PC-9 (cell line): ENCODE measurements around the gene RNASEH2B. TPM values are rescaled to one million over a fixed set of nuclear protein-coding genes. Genes with fewer than 3 reads are reported as not detected.

Experiments
- BruUV-seq: library from RNA; stranded (reverse); fragments of 400-500 nt; replicated peaks from 2 replicates; lab custom pipeline; 2021; lab: Mats Ljungman, UMichigan
- CTCF ChIA-PET: fragments of 300-600 bp; sonication (Branson Sonifier 250); formaldehyde crosslinking; loops from one replicate; lab custom pipeline; 2022; ENCODE audit warnings: antibody characterized with exemption; lab: Charles Lee
- POLR2A ChIA-PET: fragments of 300-600 bp; sonication (Branson Sonifier 250); formaldehyde crosslinking; loops from one replicate; lab custom pipeline; 2022; ENCODE audit warnings: antibody characterized with exemption; ENCODE audit not compliant: unreplicated experiment; lab: Charles Lee
- DNase-seq, 2 experiments: peaks; one replicate each; pipeline versions ENCODE4 v3.0.0 to v3.0.0-alpha.2; 2015 to 2022; ENCODE audit warnings: mixed read lengths in 1 of 2
- H2AFZ ChIP-seq: fragments of 200-600 bp; sonication (generic); 2 replicates; pipeline ENCODE4 v1.8.1; 2017; ENCODE audit warnings: antibody characterized with exemption
- H3F3A ChIP-seq: fragments of 200-600 bp; sonication (generic); 2 replicates; pipeline ENCODE4 v1.8.1; 2017; ENCODE audit warnings: antibody characterized with exemption, mild to moderate bottlenecking, low read depth; ENCODE audit not compliant: insufficient read depth
- H3K27ac ChIP-seq: fragments of 200-600 bp; sonication (generic); 2 replicates; pipeline ENCODE4 v1.6.1; 2016; ENCODE audit warnings: mixed run types
- H3K27me3 ChIP-seq: fragments of 200-600 bp; sonication (generic); 2 replicates; pipeline ENCODE4 v1.6.1; 2016; ENCODE audit warnings: low read depth, mixed run types; ENCODE audit not compliant: insufficient read depth
- H3K36me3 ChIP-seq: fragments of 200-600 bp; sonication (generic); 2 replicates; pipeline ENCODE4 v1.6.1; 2016; ENCODE audit warnings: low read depth, mixed run types
- H3K4me1 ChIP-seq: fragments of 200-600 bp; sonication (generic); replicated peaks from 2 replicates; pipeline ENCODE4 v1.6.1; 2016; ENCODE audit warnings: mixed run types; ENCODE audit not compliant: insufficient read depth
- H3K4me2 ChIP-seq: fragments of 200-600 bp; sonication (generic); 2 replicates; pipeline ENCODE4 v1.6.1; 2017; ENCODE audit warnings: mixed run types
- H3K4me3 ChIP-seq: fragments of 200-600 bp; sonication (generic); 2 replicates; pipeline ENCODE4 v1.6.1; 2016; ENCODE audit warnings: mixed run types
- H3K79me2 ChIP-seq: fragments of 200-600 bp; sonication (generic); 2 replicates; pipeline ENCODE4 v1.6.1; 2017; ENCODE audit warnings: low read depth, mixed run types
- H3K9me2 ChIP-seq: fragments of 200-600 bp; sonication (generic); 2 replicates; pipeline ENCODE4 v1.8.1; 2017; ENCODE audit warnings: mild to moderate bottlenecking; ENCODE audit not compliant: insufficient read depth
- H3K9me3 ChIP-seq: fragments of 200-600 bp; sonication (generic); 2 replicates; pipeline ENCODE4 v1.8.1; 2016; ENCODE audit warnings: low read depth; ENCODE audit not compliant: insufficient read depth
- H4K20me1 ChIP-seq: fragments of 200-600 bp; sonication (generic); 2 replicates; pipeline ENCODE4 v1.8.1; 2017; ENCODE audit not compliant: insufficient read depth
- EZH2 ChIP-seq: fragments of 200-600 bp; sonication (generic); IDR thresholded peaks from 2 replicates; pipeline ENCODE4 v1.8.0; 2017; ENCODE audit warnings: antibody characterized with exemption, low read depth
- intact Hi-C: fragments of 100-400 bp; cut with micrococcal nuclease; formaldehyde crosslinking; loops from one replicate; pipeline ENCODE4 v1.10.0; 2022; ENCODE audit not compliant: unreplicated experiment
- total RNA-seq: library from RNA; stranded (reverse); gene quantifications from 2 replicates; pipeline ENCODE4 v1.2.3, GENCODE V29; 2021
- TF ChIP-seq, protein P1 (sequence below): fragments of 200-600 bp; sonication (generic); conservative IDR thresholded peaks from 2 replicates; pipeline ENCODE4 v1.6.1; 2017; ENCODE audit warnings: mixed run types, antibody characterized with exemption, mild to moderate bottlenecking, moderate library complexity

The RNASEH2B gene
- total RNA-seq, 1 experiment from 2014 or later, result 45.8 TPM

GRCh38 chr13:50918567-50918966 lies 9.0 kb downstream of the RNASEH2B start:
- ChIA-PET POLR2A (no interaction called here), CTCF (no interaction called here)
- Histone ChIP-seq H3K4me2 (no peak overlapping the region), H3K27me3 (no peaks in the 10 kb centered on the region), H4K20me1 (no peaks in the 10 kb centered on the region), H2AFZ (no peak overlapping the region), H3K79me2 (peaks cover 66% of the 10 kb centered on the region), H3K4me3 (no peak overlapping the region), H3K27ac (no peak overlapping the region), H3K4me1 (no peaks in the 10 kb centered on the region), H3K9me2 (no peaks in the 10 kb centered on the region), H3F3A (no peaks in the 10 kb centered on the region), H3K36me3 (peaks cover 25% of the 10 kb centered on the region), H3K9me3 (peaks cover 27% of the 10 kb centered on the region)
- no TSS peak for BruUV-seq
- TF ChIP-seq, protein P1, sequence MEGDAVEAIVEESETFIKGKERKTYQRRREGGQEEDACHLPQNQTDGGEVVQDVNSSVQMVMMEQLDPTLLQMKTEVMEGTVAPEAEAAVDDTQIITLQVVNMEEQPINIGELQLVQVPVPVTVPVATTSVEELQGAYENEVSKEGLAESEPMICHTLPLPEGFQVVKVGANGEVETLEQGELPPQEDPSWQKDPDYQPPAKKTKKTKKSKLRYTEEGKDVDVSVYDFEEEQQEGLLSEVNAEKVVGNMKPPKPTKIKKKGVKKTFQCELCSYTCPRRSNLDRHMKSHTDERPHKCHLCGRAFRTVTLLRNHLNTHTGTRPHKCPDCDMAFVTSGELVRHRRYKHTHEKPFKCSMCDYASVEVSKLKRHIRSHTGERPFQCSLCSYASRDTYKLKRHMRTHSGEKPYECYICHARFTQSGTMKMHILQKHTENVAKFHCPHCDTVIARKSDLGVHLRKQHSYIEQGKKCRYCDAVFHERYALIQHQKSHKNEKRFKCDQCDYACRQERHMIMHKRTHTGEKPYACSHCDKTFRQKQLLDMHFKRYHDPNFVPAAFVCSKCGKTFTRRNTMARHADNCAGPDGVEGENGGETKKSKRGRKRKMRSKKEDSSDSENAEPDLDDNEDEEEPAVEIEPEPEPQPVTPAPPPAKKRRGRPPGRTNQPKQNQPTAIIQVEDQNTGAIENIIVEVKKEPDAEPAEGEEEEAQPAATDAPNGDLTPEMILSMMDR, result no peak
- no peak for TF ChIP-seq EZH2
- intact Hi-C loops, result loop anchor here (10.0 kb wide), 2 partner anchors 384 to 1624 kb away; no protein-coding TSS in a partner anchor
- no peak for DNase-seq

DNA sequence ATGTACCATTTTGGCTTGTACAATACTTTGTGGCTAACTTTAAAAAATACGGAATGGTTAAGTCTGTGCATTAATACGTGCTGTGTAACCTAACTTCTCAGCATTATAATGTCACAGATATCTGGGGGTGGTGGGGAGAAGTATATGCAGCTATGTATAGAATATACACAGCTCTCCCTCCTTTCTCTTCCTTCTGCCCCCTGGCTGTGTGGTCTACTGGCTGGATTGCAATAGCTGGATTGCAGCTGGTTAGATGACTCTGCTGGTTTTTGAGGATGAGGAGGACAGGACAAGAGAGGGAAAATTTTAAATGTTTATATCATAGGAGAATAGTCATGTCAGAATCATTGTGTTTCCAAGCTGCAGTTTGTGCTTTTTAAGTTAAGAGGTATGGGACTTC lies 9.7 kb downstream of the RNASEH2B start:
- Histone ChIP-seq H3K36me3 (peaks cover 28% of the 10 kb centered on the region), H4K20me1 (no peaks in the 10 kb centered on the region), H3K79me2 (peaks cover 63% of the 10 kb centered on the region), H3K27me3 (no peaks in the 10 kb centered on the region), H3K27ac (no peak overlapping the region), H3F3A (no peaks in the 10 kb centered on the region), H3K4me3 (no peak overlapping the region), H2AFZ (no peak overlapping the region), H3K9me3 (peaks cover 34% of the 10 kb centered on the region), H3K4me1 (no peaks in the 10 kb centered on the region), H3K4me2 (no peak overlapping the region), H3K9me2 (no peaks in the 10 kb centered on the region)
- CTCF ChIA-PET, result no interaction called here
- BruUV-seq, result no TSS peak
- intact Hi-C loops, result loop anchor here (10.0 kb wide), 2 partner anchors 384 to 1624 kb away; no protein-coding TSS in a partner anchor
- DNase-seq, result no peak
- TF ChIP-seq EZH2, result no peak
- TF ChIP-seq, protein P1, result no peak
- POLR2A ChIA-PET, result no interaction called here

DNA sequence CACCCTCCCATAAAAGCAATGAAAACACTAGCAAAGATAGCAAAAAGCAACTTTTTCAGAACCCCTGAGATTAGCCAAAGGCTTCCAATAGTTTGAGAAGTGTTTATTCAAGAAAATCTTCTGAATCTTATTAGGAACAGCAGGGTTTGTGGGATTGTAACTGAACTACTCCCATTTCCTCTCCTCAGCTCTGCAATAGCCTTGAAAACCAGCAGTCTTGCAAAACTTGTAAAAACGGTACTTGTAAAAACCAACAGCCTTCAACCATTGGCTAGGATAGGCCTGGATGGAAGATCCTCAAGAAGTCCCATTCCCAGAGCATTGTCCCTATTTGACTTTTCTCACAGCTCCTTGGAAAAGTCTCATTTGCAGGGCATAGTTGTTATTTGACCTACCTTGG lies 12.1 kb downstream of the RNASEH2B start:
- Histone ChIP-seq H3K4me3 (no peak overlapping the region), H2AFZ (no peak overlapping the region), H3F3A (no peaks in the 10 kb centered on the region), H3K9me3 (peaks cover 34% of the 10 kb centered on the region), H4K20me1 (no peaks in the 10 kb centered on the region), H3K27me3 (no peaks in the 10 kb centered on the region), H3K4me1 (no peaks in the 10 kb centered on the region), H3K79me2 (peaks cover 56% of the 10 kb centered on the region), H3K27ac (no peak overlapping the region), H3K4me2 (no peak overlapping the region), H3K36me3 (peaks cover 28% of the 10 kb centered on the region), H3K9me2 (no peaks in the 10 kb centered on the region)
- TF ChIP-seq, protein P1, result no peak
- no peak for TF ChIP-seq EZH2
- DNase-seq, result no peak
- BruUV-seq, result no TSS peak
- ChIA-PET CTCF (no interaction called here), POLR2A (no interaction called here)
- intact Hi-C loops, result no loop called here
